SK-N-SH (cell line): Measurements from ENCODE around the gene TRIP10. TPM values are rescaled to one million over a fixed set of nuclear protein-coding genes. Genes with fewer than 3 reads are reported as not detected.
A peak's percentile ranks its signal among the peaks of the same experiment; 100 is the strongest.

Experiments used
- CTCF ChIA-PET: fragments of 300-600, 350-600 bp; formaldehyde crosslinking; extraction: SDS; loops from one replicate; lab custom pipeline; 2021; lab: Yijun Ruan, JAX
- POLR2A ChIA-PET: fragments of 350-600 bp; sonication (Branson Sonifier 250); formaldehyde crosslinking; extraction: SDS; loops from one replicate; lab custom pipeline; 2020; ENCODE audit warnings: antibody characterized with exemption, inconsistent platforms; lab: Yijun Ruan, JAX
- DNase-seq: peaks from one replicate; pipeline ENCODE4 v3.0.0; 2012
- H2AFZ ChIP-seq: fragments of 200-600 bp; sonication (generic); 2 replicates; pipeline ENCODE4 v1.8.1; 2016; ENCODE audit warnings: antibody characterized with exemption, mild to moderate bottlenecking, low read depth
- H3F3A ChIP-seq: fragments of 200-600 bp; sonication (generic); replicated peaks from 2 replicates; pipeline ENCODE3; 2016; ENCODE audit warnings: antibody characterized with exemption, mild to moderate bottlenecking; ENCODE audit not compliant: insufficient read depth
- H3K27ac ChIP-seq, 2 experiments: fragments of 200-500 bp in 1 of 2; fragments of 200-600 bp in 1 of 2; sonication (Bioruptor generic) in 1 of 2; sonication (generic), shearing (Covaris generic) in 1 of 2; 2 replicates each; pipeline versions ENCODE4 v1.5.1 to v1.6.1; 2014 to 2016; ENCODE audit warnings: low read depth in 2 of 2, inconsistent platforms in 1 of 2, low read length in 1 of 2, mild to moderate bottlenecking in 1 of 2, mixed read lengths in 1 of 2
- H3K27me3 ChIP-seq: fragments of 200-600 bp; sonication (generic), shearing (Covaris generic); 2 replicates; pipeline ENCODE4 v1.6.1; 2016; ENCODE audit warnings: mixed run types; ENCODE audit not compliant: insufficient read depth
- H3K36me3 ChIP-seq, 2 experiments: fragments of 200-500 bp in 1 of 2; fragments of 200-600 bp in 1 of 2; sonication (Bioruptor generic) in 1 of 2; sonication (generic) in 1 of 2; replicated peaks in 1 of 2; 2 replicates each; pipeline versions ENCODE3 to v1.5.1; 2014 to 2016; ENCODE audit warnings: low read length in 1 of 2, mild to moderate bottlenecking in 1 of 2; ENCODE audit not compliant: insufficient read depth in 2 of 2, control insufficient read depth in 1 of 2
- H3K4me1 ChIP-seq, 2 experiments: fragments of 200-500 bp in 1 of 2; fragments of 200-600 bp in 1 of 2; sonication (Bioruptor generic) in 1 of 2; sonication (generic), shearing (Covaris generic) in 1 of 2; 2 replicates each; pipeline versions ENCODE4 v1.5.1 to v1.6.1; 2014 to 2016; ENCODE audit warnings: low read depth in 1 of 2, low read length in 1 of 2, mixed run types in 1 of 2; ENCODE audit not compliant: insufficient read depth in 2 of 2, control insufficient read depth in 1 of 2
- H3K4me2 ChIP-seq: fragments of 200-600 bp; sonication (generic), shearing (Covaris generic); 2 replicates; pipeline ENCODE4 v1.6.1; 2017; ENCODE audit warnings: mixed run types
- H3K4me3 ChIP-seq, 2 experiments: fragments of 200-500 bp in 1 of 2; fragments of 200-600 bp in 1 of 2; sonication (Bioruptor generic) in 1 of 2; sonication (generic), shearing (Covaris generic) in 1 of 2; 2 replicates each; pipeline versions ENCODE4 v1.5.1 to v1.8.1; 2014 to 2016; ENCODE audit warnings: low read depth in 2 of 2, inconsistent platforms in 1 of 2, low read length in 1 of 2, mild to moderate bottlenecking in 1 of 2, mixed read lengths in 1 of 2, moderate library complexity in 1 of 2
- H3K79me2 ChIP-seq: fragments of 200-600 bp; sonication (generic); 2 replicates; pipeline ENCODE4 v1.8.1; 2017; ENCODE audit warnings: mild to moderate bottlenecking; ENCODE audit not compliant: insufficient read depth
- H3K9ac ChIP-seq: fragments of 200-600 bp; sonication (generic); 2 replicates; pipeline ENCODE4 v1.6.1; 2017; ENCODE audit warnings: mixed run types
- H3K9me2 ChIP-seq: fragments of 200-600 bp; sonication (generic); 2 replicates; pipeline ENCODE4 v1.6.1; 2017; ENCODE audit warnings: mixed run types
- H3K9me3 ChIP-seq: fragments of 200-600 bp; sonication (generic); 2 replicates; pipeline ENCODE4 v1.6.1; 2017; ENCODE audit warnings: mixed run types, mild to moderate bottlenecking, moderate library complexity
- H4K20me1 ChIP-seq: fragments of 200-600 bp; sonication (generic); 2 replicates; pipeline ENCODE4 v1.6.1; 2017; ENCODE audit warnings: mild to moderate bottlenecking, mixed run types; ENCODE audit not compliant: insufficient read depth
- CHD2 ChIP-seq: fragments of 150-350 bp; IDR thresholded peaks from 2 replicates; pipeline ENCODE4 v1.6.1; 2018; ENCODE audit warnings: low read length; ENCODE audit not compliant: partially characterized antibody
- ELF1 ChIP-seq: IDR thresholded peaks from 2 replicates; pipeline ENCODE4 v1.4.0; 2012
- EP300 ChIP-seq, 2 experiments: IDR thresholded peaks; 2 replicates each; pipeline versions ENCODE4 v1.4.0 to v1.6.1; 2012; ENCODE audit warnings: borderline replicate concordance in 1 of 2, low read depth in 1 of 2, low read length in 1 of 2
- FOXJ3 ChIP-seq: sonication (generic); formaldehyde crosslinking; IDR thresholded peaks from 2 replicates; pipeline ENCODE4 v1.5.1; 2020; ENCODE audit warnings: mild to moderate bottlenecking, missing genetic modification reagents
- GABPA ChIP-seq: IDR thresholded peaks from 2 replicates; pipeline ENCODE4 v1.4.0; 2012; ENCODE audit warnings: low read depth, mild to moderate bottlenecking
- NFIC ChIP-seq: IDR thresholded peaks from 2 replicates; pipeline ENCODE4 v1.4.0; 2012; ENCODE audit warnings: borderline replicate concordance
- POLR2AphosphoS5 ChIP-seq: IDR thresholded peaks from 2 replicates; pipeline ENCODE4 v1.6.1; 2012; ENCODE audit warnings: low read depth, low read length
- RCOR1 ChIP-seq: fragments of 150-350 bp; IDR thresholded peaks from 2 replicates; pipeline ENCODE4 v1.6.1; 2017; ENCODE audit warnings: antibody characterized with exemption, low read length
- RFX5 ChIP-seq: IDR thresholded peaks from 2 replicates; pipeline ENCODE4 v1.6.1; 2012; ENCODE audit warnings: mild to moderate bottlenecking, improper control_type of control experiment, low read length
- SIN3A ChIP-seq: IDR thresholded peaks from 2 replicates; pipeline ENCODE4 v1.6.1; 2012; ENCODE audit warnings: low read depth, mild to moderate bottlenecking, low read length, moderate library complexity, borderline replicate concordance
- TAF1 ChIP-seq: IDR thresholded peaks from 2 replicates; pipeline ENCODE4 v1.6.1; 2012; ENCODE audit warnings: low read depth, mild to moderate bottlenecking, low read length, moderate library complexity, borderline replicate concordance
- WGBS: methylation state at CpG from one replicate; pipeline ENCODE4 v1.1.6; 2017; ENCODE audit warnings: low lambda C conversion rate; 5-methylcytosine and 5-hydroxymethylcytosine counted together
- polyA plus RNA-seq, 3 experiments: library from polyadenylated mRNA; depleted of rRNA; stranded (reverse); fragments of >200 nt; gene quantifications; 2 replicates each; pipeline ENCODE4 v1.2.3, GENCODE V29; 2012
- TF ChIP-seq, protein P1 (sequence below): fragments of 150-350 bp; IDR thresholded peaks from 2 replicates; pipeline ENCODE4 v1.6.1; 2016; ENCODE audit warnings: mild to moderate bottlenecking, low read depth, low read length
- TF ChIP-seq, protein P2 (sequence below): fragments of 150-350 bp; IDR thresholded peaks from 2 replicates; pipeline ENCODE4 v1.6.1; 2017; ENCODE audit warnings: antibody characterized with exemption, low read length, low read depth, borderline replicate concordance
- TF ChIP-seq, protein P3 (sequence below): IDR thresholded peaks from 2 replicates; pipeline ENCODE4 v1.6.1; 2012; ENCODE audit warnings: mild to moderate bottlenecking, low read depth, low read length, moderate library complexity
- TF ChIP-seq, protein P4 (sequence below): fragments of 200-600 bp; sonication (generic); IDR thresholded peaks from 2 replicates; pipeline ENCODE4 v1.6.1; 2017; ENCODE audit warnings: antibody characterized with exemption, mild to moderate bottlenecking, moderate library complexity

TRIP10 gene
- polyA plus RNA-seq, 1 of the 3 experiments (the other 2 are of a cell fraction), result 42.9 TPM

DNA sequence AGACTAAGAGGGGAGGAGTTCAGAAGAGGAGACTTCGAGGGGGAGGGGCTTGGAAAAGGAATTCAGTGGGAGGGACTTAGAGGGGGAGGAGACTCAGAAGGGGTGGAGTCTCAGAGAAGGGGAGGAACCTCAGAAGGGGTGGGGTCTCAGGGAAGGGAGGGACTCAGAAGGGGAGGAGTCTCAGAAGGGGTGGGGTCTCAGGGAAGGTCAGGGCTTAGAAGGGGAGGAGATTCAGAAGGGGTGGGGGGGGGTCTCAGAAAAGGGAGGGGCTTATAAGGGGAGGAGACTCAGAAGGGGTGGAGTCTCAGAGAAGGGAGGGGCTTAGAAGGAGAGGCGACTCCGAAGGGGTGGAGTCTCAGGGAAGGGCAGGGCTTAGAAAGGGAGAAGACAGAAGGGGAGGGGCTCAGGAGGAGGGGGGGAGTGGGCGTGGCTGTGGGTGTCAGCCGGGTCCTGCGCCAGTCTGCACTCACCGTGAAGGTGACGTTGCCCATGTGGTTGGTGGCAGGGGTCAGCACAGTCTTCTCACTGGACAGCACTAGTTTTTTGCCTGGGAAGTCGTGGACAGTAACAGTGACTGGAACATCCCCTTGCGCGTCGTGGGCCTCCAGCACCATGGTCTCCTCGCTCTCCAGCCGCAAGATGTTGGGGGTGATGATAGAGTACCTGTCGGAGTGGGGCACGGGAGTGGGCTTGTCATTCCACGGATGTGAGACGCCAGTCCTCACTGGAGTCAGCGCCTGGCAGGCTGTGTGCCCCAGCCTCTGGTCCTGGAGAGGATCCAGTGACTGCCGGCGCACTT lies 20.5 kb upstream of the TRIP10 start:
- H3K27ac ChIP-seq, result no peak overlapping the region
- 20% methylated on average over 8 of the region's 21 CpGs for WGBS
- no peaks in the 10 kb centered on the region for H3K4me1 ChIP-seq
- H4K20me1 ChIP-seq, result no peaks in the 10 kb centered on the region
- no peak overlapping the region for H3K4me3 ChIP-seq
- no peak overlapping the region for H3K9ac ChIP-seq
- TF ChIP-seq, protein P1, sequence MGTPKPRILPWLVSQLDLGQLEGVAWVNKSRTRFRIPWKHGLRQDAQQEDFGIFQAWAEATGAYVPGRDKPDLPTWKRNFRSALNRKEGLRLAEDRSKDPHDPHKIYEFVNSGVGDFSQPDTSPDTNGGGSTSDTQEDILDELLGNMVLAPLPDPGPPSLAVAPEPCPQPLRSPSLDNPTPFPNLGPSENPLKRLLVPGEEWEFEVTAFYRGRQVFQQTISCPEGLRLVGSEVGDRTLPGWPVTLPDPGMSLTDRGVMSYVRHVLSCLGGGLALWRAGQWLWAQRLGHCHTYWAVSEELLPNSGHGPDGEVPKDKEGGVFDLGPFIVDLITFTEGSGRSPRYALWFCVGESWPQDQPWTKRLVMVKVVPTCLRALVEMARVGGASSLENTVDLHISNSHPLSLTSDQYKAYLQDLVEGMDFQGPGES, result no peak
- TF ChIP-seq GABPA (no peak), ELF1 (no peak), RCOR1 (no peak), CHD2 (no peak), NFIC (no peak), POLR2AphosphoS5 (no peak), SIN3A (no peak), RFX5 (no peak), FOXJ3 (CRISPR knock-in tag) (no peak), TAF1 (no peak)
- TF ChIP-seq, protein P2, sequence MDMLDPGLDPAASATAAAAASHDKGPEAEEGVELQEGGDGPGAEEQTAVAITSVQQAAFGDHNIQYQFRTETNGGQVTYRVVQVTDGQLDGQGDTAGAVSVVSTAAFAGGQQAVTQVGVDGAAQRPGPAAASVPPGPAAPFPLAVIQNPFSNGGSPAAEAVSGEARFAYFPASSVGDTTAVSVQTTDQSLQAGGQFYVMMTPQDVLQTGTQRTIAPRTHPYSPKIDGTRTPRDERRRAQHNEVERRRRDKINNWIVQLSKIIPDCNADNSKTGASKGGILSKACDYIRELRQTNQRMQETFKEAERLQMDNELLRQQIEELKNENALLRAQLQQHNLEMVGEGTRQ, result no peak
- no peak overlapping the region for H3K4me2 ChIP-seq
- H3K36me3 ChIP-seq, result no peaks in the 10 kb centered on the region
- H3F3A ChIP-seq, result peaks cover 6% of the 10 kb centered on the region
- no peaks in the 10 kb centered on the region for H3K79me2 ChIP-seq
- ChIA-PET POLR2A (no interaction called here), CTCF (no interaction called here)
- no peak overlapping the region for H2AFZ ChIP-seq
- peak; percentile 75 for DNase-seq
- H3K9me2 ChIP-seq, result no peaks in the 10 kb centered on the region
- H3K27me3 ChIP-seq, result peaks cover 27% of the 10 kb centered on the region
- H3K9me3 ChIP-seq, result no peaks in the 10 kb centered on the region

DNA sequence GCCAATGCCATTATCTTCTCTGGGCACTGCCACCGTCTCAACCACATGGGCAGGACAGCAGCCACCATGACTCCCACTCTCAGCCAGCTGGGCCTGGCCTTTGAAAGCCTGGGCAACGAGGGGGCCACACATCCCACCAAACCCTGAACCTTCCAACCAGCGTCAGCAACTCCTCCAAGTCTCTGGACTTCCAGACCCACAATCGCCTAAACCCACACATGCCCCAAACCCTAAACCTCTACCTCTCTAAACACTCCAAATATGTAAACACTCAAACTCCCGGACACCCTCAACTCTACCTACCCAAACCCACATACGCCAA lies 20.0 kb upstream of the TRIP10 start:
- Histone ChIP-seq H3K4me2 (no peak overlapping the region), H3K9me2 (no peaks in the 10 kb centered on the region), H3K27ac (no peak overlapping the region), H3K36me3 (no peaks in the 10 kb centered on the region), H3K79me2 (no peaks in the 10 kb centered on the region), H3K4me3 (no peak overlapping the region), H3K9ac (no peak overlapping the region), H3K4me1 (no peaks in the 10 kb centered on the region), H3F3A (peaks cover 6% of the 10 kb centered on the region), H4K20me1 (no peaks in the 10 kb centered on the region), H3K27me3 (peaks cover 26% of the 10 kb centered on the region), H3K9me3 (no peaks in the 10 kb centered on the region), H2AFZ (no peak overlapping the region)
- POLR2A ChIA-PET, result no interaction called here
- TF ChIP-seq ELF1 (no peak), EP300 (IDR thresholded peaks at IDR 0.05; ENCODE audit: borderline replicate concordance in 1 of 2, low read depth in 1 of 2, low read length in 1 of 2) (no peak), RFX5 (no peak), NFIC (no peak), FOXJ3 (CRISPR knock-in tag) (no peak)
- TF ChIP-seq, protein P3, sequence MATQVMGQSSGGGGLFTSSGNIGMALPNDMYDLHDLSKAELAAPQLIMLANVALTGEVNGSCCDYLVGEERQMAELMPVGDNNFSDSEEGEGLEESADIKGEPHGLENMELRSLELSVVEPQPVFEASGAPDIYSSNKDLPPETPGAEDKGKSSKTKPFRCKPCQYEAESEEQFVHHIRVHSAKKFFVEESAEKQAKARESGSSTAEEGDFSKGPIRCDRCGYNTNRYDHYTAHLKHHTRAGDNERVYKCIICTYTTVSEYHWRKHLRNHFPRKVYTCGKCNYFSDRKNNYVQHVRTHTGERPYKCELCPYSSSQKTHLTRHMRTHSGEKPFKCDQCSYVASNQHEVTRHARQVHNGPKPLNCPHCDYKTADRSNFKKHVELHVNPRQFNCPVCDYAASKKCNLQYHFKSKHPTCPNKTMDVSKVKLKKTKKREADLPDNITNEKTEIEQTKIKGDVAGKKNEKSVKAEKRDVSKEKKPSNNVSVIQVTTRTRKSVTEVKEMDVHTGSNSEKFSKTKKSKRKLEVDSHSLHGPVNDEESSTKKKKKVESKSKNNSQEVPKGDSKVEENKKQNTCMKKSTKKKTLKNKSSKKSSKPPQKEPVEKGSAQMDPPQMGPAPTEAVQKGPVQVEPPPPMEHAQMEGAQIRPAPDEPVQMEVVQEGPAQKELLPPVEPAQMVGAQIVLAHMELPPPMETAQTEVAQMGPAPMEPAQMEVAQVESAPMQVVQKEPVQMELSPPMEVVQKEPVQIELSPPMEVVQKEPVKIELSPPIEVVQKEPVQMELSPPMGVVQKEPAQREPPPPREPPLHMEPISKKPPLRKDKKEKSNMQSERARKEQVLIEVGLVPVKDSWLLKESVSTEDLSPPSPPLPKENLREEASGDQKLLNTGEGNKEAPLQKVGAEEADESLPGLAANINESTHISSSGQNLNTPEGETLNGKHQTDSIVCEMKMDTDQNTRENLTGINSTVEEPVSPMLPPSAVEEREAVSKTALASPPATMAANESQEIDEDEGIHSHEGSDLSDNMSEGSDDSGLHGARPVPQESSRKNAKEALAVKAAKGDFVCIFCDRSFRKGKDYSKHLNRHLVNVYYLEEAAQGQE, result no peak
- TF ChIP-seq, protein P4, sequence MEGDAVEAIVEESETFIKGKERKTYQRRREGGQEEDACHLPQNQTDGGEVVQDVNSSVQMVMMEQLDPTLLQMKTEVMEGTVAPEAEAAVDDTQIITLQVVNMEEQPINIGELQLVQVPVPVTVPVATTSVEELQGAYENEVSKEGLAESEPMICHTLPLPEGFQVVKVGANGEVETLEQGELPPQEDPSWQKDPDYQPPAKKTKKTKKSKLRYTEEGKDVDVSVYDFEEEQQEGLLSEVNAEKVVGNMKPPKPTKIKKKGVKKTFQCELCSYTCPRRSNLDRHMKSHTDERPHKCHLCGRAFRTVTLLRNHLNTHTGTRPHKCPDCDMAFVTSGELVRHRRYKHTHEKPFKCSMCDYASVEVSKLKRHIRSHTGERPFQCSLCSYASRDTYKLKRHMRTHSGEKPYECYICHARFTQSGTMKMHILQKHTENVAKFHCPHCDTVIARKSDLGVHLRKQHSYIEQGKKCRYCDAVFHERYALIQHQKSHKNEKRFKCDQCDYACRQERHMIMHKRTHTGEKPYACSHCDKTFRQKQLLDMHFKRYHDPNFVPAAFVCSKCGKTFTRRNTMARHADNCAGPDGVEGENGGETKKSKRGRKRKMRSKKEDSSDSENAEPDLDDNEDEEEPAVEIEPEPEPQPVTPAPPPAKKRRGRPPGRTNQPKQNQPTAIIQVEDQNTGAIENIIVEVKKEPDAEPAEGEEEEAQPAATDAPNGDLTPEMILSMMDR, result no peak
- WGBS, result 45% methylated on average over 4 of the region's 6 CpGs
- no peak for DNase-seq
- CTCF ChIA-PET, result no interaction called here
